Chondrocyte (in vitro differentiated cells): Measurements from ENCODE around the gene ARHGAP40. TPM values are rescaled to one million over a fixed set of nuclear protein-coding genes. Genes with fewer than 3 reads are reported as not detected.

Source experiments
- DNase-seq: peaks from one replicate; pipeline ENCODE4 v3.0.0; 2021; ENCODE audit warnings: mixed read lengths, low spot score
- H3K27ac Mint-ChIP-seq: one replicate; pipeline ENCODE4 v1.8.0; 2021; ENCODE audit warnings: mild to moderate bottlenecking, moderate library complexity, mixed read lengths; ENCODE audit not compliant: unreplicated experiment
- H3K27me3 Mint-ChIP-seq: 2 replicates; pipeline ENCODE4 v1.8.0; 2021; ENCODE audit warnings: low read depth, mixed read lengths
- H3K36me3 Mint-ChIP-seq: 2 replicates; pipeline ENCODE4 v1.8.0; 2021; ENCODE audit warnings: low read depth, mixed read lengths
- H3K4me1 Mint-ChIP-seq: 2 replicates; pipeline ENCODE4 v1.8.0; 2021; ENCODE audit warnings: low read depth, mild to moderate bottlenecking, mixed read lengths
- H3K4me3 Mint-ChIP-seq: one replicate; pipeline ENCODE4 v1.8.0; 2021; ENCODE audit warnings: mild to moderate bottlenecking, moderate library complexity, mixed read lengths; ENCODE audit not compliant: unreplicated experiment
- H3K9me3 Mint-ChIP-seq: 2 replicates; pipeline ENCODE4 v1.8.0; 2021; ENCODE audit warnings: low read depth, mixed read lengths
- total RNA-seq: library from RNA; stranded (reverse); gene quantifications from 3 replicates; pipeline ENCODE4 v1.2.1, GENCODE V29; 2021
- TF ChIP-seq, protein P1 (sequence below): fragments of 200-600 bp; sonication (generic); IDR thresholded peaks from 2 replicates; pipeline ENCODE4 v1.5.0; 2021; ENCODE audit warnings: antibody characterized with exemption, mild to moderate bottlenecking, moderate library complexity

Gene ARHGAP40
- total RNA-seq, 1 donor from 2014 or later = not detected

DNA sequence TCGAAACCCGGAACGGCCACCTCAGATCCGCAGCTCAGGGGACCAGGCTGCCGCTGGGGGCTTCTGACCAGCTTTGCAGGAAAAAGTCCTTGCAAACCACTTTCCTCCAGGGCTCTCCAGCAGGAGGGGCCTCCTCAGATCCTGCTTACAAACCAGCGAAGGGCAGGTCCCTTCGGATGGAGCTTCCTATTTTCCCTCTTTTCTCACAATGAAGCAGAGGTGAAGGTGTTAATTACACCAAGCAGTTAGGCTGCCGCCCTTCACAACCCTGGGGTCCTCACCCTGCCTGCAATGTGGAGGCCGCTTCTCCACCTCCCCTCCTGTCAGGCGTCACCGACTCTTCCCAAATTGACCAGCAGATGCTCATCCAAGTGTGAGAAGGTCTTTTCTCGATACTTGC, 5.7 kb downstream of the ARHGAP40 start:
- Mint-ChIP-seq H3K27ac (no peak overlapping the region), H3K27me3 (peaks cover 27% of the 10 kb centered on the region), H3K9me3 (no peaks in the 10 kb centered on the region), H3K36me3 (no peaks in the 10 kb centered on the region), H3K4me1 (peaks cover 7% of the 10 kb centered on the region), H3K4me3 (no peak overlapping the region)
- TF ChIP-seq, protein P1, sequence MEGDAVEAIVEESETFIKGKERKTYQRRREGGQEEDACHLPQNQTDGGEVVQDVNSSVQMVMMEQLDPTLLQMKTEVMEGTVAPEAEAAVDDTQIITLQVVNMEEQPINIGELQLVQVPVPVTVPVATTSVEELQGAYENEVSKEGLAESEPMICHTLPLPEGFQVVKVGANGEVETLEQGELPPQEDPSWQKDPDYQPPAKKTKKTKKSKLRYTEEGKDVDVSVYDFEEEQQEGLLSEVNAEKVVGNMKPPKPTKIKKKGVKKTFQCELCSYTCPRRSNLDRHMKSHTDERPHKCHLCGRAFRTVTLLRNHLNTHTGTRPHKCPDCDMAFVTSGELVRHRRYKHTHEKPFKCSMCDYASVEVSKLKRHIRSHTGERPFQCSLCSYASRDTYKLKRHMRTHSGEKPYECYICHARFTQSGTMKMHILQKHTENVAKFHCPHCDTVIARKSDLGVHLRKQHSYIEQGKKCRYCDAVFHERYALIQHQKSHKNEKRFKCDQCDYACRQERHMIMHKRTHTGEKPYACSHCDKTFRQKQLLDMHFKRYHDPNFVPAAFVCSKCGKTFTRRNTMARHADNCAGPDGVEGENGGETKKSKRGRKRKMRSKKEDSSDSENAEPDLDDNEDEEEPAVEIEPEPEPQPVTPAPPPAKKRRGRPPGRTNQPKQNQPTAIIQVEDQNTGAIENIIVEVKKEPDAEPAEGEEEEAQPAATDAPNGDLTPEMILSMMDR = no peak
- no peak for DNase-seq

DNA sequence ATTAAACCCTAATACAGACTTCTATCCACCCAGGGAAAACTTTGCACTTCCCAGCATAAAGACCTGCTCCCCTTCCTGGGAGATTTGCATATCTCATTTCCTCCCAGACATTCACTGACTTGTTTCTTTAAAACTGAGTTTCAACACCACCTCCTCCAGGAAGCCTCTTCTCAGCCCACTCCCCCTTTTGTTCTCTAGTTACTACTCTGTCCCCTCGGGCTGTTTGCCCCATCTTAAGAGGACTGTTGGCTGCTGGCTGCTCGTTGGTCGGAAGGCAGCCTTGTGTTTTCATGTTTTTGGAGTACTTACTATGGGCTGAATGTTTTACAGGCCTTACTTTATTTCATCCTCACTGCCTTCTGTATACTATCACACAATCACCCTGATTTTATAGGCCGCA, 6.6 kb downstream of the ARHGAP40 start:
- TF ChIP-seq, protein P1 = no peak
- H3K27me3 Mint-ChIP-seq = peaks cover 20% of the 10 kb centered on the region
- H3K36me3 Mint-ChIP-seq = no peaks in the 10 kb centered on the region
- no peak overlapping the region for H3K27ac Mint-ChIP-seq
- peaks cover 7% of the 10 kb centered on the region for H3K4me1 Mint-ChIP-seq
- no peak for DNase-seq
- no peak overlapping the region for H3K4me3 Mint-ChIP-seq
- H3K9me3 Mint-ChIP-seq = no peaks in the 10 kb centered on the region

DNA sequence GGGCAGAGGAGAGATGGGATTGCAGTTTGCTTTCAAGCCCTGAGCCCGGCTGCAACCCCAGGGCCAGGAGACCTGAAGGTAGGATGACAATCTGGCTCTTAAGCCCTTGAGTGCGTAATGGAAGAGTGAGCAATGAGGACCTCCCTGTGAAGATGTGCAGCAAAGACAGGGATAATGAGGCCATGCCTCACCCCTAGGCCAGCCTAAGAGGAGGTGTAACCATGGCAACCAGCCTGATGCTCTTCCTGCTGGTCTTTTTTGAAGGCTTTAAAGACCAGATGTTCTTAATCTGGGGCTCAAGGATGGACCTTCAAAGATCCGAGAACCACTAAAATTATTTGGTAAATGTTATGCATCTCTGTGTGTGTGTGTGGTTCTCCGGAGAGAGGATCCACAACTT, 8.2 kb downstream of the ARHGAP40 start:
- H3K9me3 Mint-ChIP-seq = no peaks in the 10 kb centered on the region
- no peak overlapping the region for H3K27ac Mint-ChIP-seq
- H3K27me3 Mint-ChIP-seq = peaks cover 21% of the 10 kb centered on the region
- TF ChIP-seq, protein P1 = no peak
- no peak overlapping the region for H3K4me3 Mint-ChIP-seq
- H3K4me1 Mint-ChIP-seq = peaks cover 6% of the 10 kb centered on the region
- no peak for DNase-seq
- no peaks in the 10 kb centered on the region for H3K36me3 Mint-ChIP-seq

DNA sequence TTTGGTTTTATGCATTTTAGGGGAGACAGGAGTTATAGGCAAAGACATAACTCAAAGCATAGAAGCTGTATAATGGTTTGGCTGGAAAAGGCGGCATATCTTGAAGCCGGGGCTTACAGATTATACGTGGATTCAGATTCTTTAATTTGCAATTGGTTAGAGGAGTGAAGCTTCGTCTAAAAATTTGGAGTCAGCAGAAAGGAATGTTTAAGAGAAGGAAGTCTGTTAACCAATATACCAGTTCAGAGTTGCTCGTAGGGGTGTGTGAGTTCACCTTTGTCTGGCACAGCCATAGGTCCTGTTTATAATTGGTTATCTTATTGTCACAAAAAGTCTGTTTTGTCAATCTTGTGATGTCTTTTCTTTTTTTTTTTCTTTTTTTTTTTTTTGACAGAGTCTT, 8.9 kb downstream of the ARHGAP40 start:
- H3K27me3 Mint-ChIP-seq = peaks cover 21% of the 10 kb centered on the region

DNA sequence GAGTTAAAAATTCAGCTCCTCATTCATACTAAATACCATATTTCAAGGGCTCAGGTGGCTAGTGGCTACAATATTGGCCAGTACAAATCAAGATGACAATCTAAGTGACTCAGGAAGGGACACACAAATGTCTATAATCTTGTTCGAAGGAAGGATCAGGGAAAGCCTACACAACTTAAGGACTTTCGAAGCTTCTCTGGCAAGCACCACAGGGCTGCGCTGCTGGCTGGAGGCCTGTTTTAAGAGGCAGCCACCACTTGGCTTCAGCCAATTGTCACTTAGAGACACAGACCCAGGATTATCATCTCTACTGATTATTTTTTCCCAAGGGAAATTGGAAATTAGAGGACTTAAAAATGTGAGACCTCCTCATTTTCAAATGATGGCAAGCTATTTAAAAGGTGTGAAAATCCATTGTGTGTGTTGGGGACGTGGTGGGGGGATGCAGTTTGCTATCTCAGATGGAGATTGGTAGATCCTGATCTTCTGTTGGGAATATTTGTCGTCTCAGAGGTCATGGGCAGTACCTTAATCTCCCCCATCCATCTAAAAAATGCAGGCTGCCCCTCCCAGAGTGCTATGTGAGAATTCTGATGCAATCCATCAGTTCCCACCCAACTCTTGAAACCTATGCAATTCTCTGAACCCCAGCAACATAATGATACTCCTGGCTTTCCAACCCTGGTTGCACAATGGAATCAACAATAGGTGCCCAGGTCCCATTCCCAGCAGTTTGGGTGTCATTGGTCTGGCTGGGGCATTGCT, 11.3 kb downstream of the ARHGAP40 start:
- H3K27ac Mint-ChIP-seq = no peak overlapping the region

More for the DNA sequence above, 8.9 kb downstream of the ARHGAP40 start:
- H3K4me3 Mint-ChIP-seq = no peak overlapping the region
- no peaks in the 10 kb centered on the region for H3K9me3 Mint-ChIP-seq
- TF ChIP-seq, protein P1 = no peak
- DNase-seq = no peak
- peaks cover 3% of the 10 kb centered on the region for H3K4me1 Mint-ChIP-seq
- H3K36me3 Mint-ChIP-seq = no peaks in the 10 kb centered on the region
- H3K27ac Mint-ChIP-seq = no peak overlapping the region

More for the DNA sequence above, 11.3 kb downstream of the ARHGAP40 start:
- Mint-ChIP-seq H3K4me3 (no peak overlapping the region), H3K36me3 (no peaks in the 10 kb centered on the region), H3K27me3 (peaks cover 29% of the 10 kb centered on the region), H3K9me3 (no peaks in the 10 kb centered on the region), H3K4me1 (peaks cover 3% of the 10 kb centered on the region)
- TF ChIP-seq, protein P1 = no peak
- no peak for DNase-seq
